ENCODE measurements around the gene ANXA2R.

ANXA2R gene

GRCh38 chr5:43051684-43052083 lies 11.6 kb upstream of the ANXA2R start:
- no peak for TF ChIP-seq CTCF (IDR thresholded peaks at IDR 0.05)
- Histone ChIP-seq H3K27ac (no peak overlapping the region), H3K9me3 (no peaks in the 10 kb centered on the region), H3K4me1 (ENCODE audit: control insufficient read depth in 1 of 2, insufficient read depth in 1 of 2, low read depth in 1 of 2, low read length in 1 of 2) (no peaks in the 10 kb centered on the region), H3K36me3 (peaks cover 18% of the 10 kb centered on the region), H3K27me3 (no peaks in the 10 kb centered on the region), H3K4me3 (ENCODE audit: low read depth in 1 of 2, low read length in 1 of 2) (no peak overlapping the region)

DNA sequence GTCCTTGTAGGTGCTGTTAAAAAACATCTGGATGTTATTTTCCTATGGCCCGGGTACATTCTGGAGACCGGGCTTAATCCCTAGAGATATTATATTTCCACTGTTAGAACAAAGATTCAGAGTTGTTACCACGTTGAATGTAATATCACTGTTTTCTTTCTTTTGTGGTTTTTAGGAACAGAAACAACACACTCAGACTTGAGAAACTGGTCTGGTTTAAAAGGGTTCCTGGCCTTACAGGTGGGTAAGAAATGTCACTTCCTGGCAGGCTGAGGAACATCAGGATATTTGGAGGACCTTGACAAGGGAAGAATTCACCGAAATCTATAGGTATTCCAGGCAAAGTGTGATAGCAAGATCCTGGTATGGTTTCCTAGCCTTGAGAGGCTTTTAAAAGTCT lies 10.3 kb upstream of the ANXA2R start:
- no peaks in the 10 kb centered on the region for H3K9me3 ChIP-seq
- TF ChIP-seq CTCF (IDR thresholded peaks at IDR 0.05), result no peak
- no peaks in the 10 kb centered on the region for H3K27me3 ChIP-seq
- H3K4me3 ChIP-seq (ENCODE audit: low read depth in 1 of 2, low read length in 1 of 2), result no peak overlapping the region
- H3K27ac ChIP-seq, result no peak overlapping the region
- peaks cover 18% of the 10 kb centered on the region for H3K36me3 ChIP-seq
- no peaks in the 10 kb centered on the region for H3K4me1 ChIP-seq (ENCODE audit: control insufficient read depth in 1 of 2, insufficient read depth in 1 of 2, low read depth in 1 of 2, low read length in 1 of 2)

GRCh38 chr5:43049236-43049635 lies 9.1 kb upstream of the ANXA2R start:
- H3K4me3 ChIP-seq (ENCODE audit: low read depth in 1 of 2, low read length in 1 of 2), result no peak overlapping the region
- H3K27ac ChIP-seq, result no peak overlapping the region
- peaks cover 18% of the 10 kb centered on the region for H3K36me3 ChIP-seq
- no peaks in the 10 kb centered on the region for H3K27me3 ChIP-seq
- no peaks in the 10 kb centered on the region for H3K9me3 ChIP-seq
- H3K4me1 ChIP-seq (ENCODE audit: control insufficient read depth in 1 of 2, insufficient read depth in 1 of 2, low read depth in 1 of 2, low read length in 1 of 2), result no peaks in the 10 kb centered on the region
- TF ChIP-seq CTCF (IDR thresholded peaks at IDR 0.05), result no peak

GRCh38 chr5:43046474-43046873 lies 6.4 kb upstream of the ANXA2R start:
- TF ChIP-seq CTCF (IDR thresholded peaks at IDR 0.05), result no peak
- H3K27ac ChIP-seq, result no peak overlapping the region
- no peaks in the 10 kb centered on the region for H3K27me3 ChIP-seq
- H3K4me3 ChIP-seq (ENCODE audit: low read depth in 1 of 2, low read length in 1 of 2), result no peak overlapping the region
- H3K4me1 ChIP-seq (ENCODE audit: control insufficient read depth in 1 of 2, insufficient read depth in 1 of 2, low read depth in 1 of 2, low read length in 1 of 2), result peaks cover 6 to 10% of the 10 kb centered on the region in 2 experiments
- no peaks in the 10 kb centered on the region for H3K9me3 ChIP-seq
- H3K36me3 ChIP-seq, result peaks cover 3% of the 10 kb centered on the region

DNA sequence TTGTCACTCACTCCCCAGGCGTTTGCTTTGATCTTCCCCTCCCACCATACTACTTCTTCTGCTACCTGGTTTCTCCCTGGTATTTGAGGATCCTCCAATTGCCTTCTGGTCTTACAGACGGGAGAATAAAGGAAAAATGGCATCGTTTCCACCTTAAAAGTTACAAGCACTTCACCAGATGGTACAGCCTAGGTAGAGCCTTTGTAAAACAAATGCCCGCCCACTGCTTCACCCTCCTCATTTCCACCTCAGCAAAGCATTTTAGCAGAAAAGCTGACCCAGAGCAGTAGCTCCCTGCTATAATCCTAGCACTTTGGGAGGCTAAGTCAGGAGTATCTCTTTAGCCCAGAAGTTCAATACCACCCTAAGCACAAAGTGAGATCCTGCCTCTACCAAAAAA lies 5.1 kb upstream of the ANXA2R start:
- H3K4me1 ChIP-seq (ENCODE audit: control insufficient read depth in 1 of 2, insufficient read depth in 1 of 2, low read depth in 1 of 2, low read length in 1 of 2), result peaks cover 12 to 17% of the 10 kb centered on the region in 2 experiments
- H3K9me3 ChIP-seq, result no peaks in the 10 kb centered on the region
- no peak overlapping the region for H3K4me3 ChIP-seq (ENCODE audit: low read depth in 1 of 2, low read length in 1 of 2)
- TF ChIP-seq CTCF (IDR thresholded peaks at IDR 0.05), result no peak
- no peaks in the 10 kb centered on the region for H3K27me3 ChIP-seq
- H3K27ac ChIP-seq, result peak overlapping the region; percentile 30
- H3K36me3 ChIP-seq, result no peaks in the 10 kb centered on the region

All from neutrophil (primary cell).